8988T (cell line): Measurements from ENCODE around the gene PWWP2A.
"Not testable (repeated sequence)": the region's sequence is repeated elsewhere in the genome, so short reads cannot be mapped to it uniquely, and the experiment has no call there.

Experiments used
- DNase-seq: peaks from one replicate; pipeline ENCODE4 v3.0.0; 2011

The PWWP2A gene, protein sequence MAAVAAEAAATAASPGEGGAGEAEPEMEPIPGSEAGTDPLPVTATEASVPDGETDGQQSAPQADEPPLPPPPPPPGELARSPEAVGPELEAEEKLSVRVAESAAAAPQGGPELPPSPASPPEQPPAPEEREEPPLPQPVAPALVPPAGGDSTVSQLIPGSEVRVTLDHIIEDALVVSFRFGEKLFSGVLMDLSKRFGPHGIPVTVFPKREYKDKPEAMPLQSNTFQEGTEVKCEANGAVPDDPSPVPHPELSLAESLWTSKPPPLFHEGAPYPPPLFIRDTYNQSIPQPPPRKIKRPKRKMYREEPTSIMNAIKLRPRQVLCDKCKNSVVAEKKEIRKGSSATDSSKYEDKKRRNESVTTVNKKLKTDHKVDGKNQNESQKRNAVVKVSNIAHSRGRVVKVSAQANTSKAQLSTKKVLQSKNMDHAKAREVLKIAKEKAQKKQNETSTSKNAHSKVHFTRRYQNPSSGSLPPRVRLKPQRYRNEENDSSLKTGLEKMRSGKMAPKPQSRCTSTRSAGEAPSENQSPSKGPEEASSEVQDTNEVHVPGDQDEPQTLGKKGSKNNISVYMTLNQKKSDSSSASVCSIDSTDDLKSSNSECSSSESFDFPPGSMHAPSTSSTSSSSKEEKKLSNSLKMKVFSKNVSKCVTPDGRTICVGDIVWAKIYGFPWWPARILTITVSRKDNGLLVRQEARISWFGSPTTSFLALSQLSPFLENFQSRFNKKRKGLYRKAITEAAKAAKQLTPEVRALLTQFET

GRCh38 chr5:160119142-160119904 is at the start of gene PWWP2A:
TSS of gene PWWP2A (minus strand) at chr5:160119450. CDS start at chr5:160119388, 62 bp downstream.
- peak; percentile 78 for DNase-seq

GRCh38 chr5:160167624-160168165 is 48.4 kb upstream of the PWWP2A start:
- no peak for DNase-seq

DNA sequence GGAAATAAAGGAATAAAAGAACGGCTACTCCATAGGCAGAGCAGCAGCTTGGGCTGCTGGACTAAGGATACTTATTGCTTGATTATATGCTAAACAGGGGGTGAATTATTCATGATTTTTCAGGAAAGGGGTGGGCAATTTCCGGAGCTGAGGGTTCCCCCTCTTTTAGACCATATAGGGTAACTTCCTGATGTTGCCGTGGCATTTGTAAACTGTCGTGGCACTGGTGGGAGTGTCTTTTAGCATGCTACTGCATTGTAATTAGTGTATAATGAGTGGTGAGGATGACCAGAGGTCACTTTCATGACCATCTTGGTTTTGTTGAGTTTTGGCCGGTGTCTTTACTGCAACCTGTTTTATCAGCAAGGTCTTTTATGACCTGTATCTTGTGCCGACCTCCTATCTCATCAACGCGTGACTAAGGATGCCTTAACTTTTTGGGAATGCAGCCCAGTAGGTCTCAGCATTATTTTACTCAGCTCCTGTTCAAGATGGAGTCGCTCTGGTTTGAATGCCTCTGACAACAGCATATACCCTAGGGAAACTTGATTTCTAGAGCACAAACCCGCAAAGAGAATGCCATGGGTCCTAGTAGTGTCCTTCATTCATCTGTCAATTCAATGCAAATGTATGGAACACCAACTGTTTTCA is 47.8 kb upstream of the PWWP2A start:
- DNase-seq = no peak

GRCh38 chr5:160166069-160166972 is 47.1 kb upstream of the PWWP2A start:
- no peak for DNase-seq

- peak; percentile 66 for DNase-seq
These were observed 46.2 kb upstream of the PWWP2A start for GRCh38 chr5:160165137-160166068.

- DNase-seq = no peak
These were observed 43.7 kb upstream of the PWWP2A start for GRCh38 chr5:160162910-160163309.

GRCh38 chr5:160161626-160162025 is 42.4 kb upstream of the PWWP2A start:
- DNase-seq = no peak

DNA sequence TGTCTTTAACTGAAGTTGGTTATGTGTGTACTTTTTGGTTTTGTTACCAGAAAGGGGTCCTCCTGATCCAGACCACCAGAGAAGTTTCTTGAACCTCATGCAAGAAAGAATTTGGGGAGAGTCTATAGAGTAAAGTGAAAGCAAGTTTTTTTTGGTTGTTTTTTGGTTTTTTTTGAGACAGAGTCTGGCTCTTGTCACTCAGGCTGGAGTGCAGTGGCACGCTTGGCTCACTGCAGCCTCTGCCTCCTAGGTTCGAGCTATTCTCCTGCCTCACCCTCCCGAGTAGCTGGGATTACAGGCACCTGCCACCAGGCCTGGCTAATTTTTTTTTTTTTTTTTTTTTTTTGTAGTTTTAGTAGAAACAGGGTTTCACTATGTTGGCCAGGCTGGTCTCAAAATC is 41.6 kb upstream of the PWWP2A start:
- not testable (repeated sequence) for DNase-seq

- DNase-seq = no peak
These were observed 40.9 kb upstream of the PWWP2A start for GRCh38 chr5:160159991-160160792.

GRCh38 chr5:160158087-160158486 is 38.8 kb upstream of the PWWP2A start:
- DNase-seq = no peak

GRCh38 chr5:160155017-160155750 is 35.9 kb upstream of the PWWP2A start:
- DNase-seq = no peak

DNA sequence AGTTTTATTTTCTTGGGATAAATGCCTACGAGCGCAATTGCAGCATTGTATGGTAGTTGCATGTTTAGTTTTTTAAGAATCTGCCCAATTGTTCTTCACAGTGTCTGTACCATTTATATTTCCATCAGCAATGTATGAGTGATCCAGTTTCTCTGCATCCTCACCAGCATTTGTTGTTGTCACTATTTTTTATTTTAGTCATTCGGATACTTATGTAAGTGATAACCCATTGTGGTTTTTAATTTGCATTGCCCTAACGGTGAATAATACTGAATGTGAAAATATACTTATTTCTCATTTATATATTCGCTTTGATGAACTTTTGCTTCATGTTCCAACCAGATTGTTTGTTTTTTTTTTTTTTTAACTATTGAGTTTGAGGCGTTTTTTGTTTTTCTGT is 33.7 kb upstream of the PWWP2A start:
- no peak for DNase-seq

DNA sequence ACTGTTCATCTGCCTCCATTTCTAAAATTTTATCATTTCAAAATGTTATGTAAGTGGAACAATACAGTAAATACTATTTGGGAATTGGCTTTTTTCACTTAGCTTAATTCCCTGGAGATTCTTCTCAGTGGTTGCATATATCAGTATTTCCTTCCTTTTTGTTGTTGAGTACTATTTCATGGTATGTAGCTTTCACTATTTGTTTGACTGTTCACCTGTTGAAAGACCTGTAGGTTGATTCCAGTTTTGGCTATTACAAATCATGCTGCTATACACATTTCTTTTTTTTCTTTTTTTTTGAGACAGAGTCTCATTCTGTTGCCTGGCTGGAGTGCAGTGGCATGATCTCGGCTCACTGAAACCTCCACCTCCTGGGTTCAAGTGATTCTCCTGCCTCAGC is 33.0 kb upstream of the PWWP2A start:
- DNase-seq = no peak

DNA sequence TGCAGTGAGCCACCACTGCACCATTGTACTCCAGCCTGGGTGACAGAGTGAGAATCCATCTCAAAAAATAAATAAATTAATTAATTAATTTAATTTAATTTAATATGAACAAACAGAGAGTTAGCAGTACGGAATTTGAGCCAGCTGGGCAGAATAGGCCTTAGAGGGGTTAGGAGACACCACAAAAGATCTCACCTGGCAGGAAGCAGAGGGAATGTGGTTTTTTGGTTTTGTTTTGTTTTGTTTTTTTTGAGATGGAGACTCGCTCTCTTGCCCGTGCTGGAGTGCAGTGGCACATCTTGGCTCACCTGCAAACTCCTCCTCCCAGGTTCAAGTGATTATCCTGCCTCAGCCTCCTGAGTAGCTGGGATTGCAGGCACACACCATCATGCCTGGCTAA is 31.8 kb upstream of the PWWP2A start:
- no peak for DNase-seq

DNA sequence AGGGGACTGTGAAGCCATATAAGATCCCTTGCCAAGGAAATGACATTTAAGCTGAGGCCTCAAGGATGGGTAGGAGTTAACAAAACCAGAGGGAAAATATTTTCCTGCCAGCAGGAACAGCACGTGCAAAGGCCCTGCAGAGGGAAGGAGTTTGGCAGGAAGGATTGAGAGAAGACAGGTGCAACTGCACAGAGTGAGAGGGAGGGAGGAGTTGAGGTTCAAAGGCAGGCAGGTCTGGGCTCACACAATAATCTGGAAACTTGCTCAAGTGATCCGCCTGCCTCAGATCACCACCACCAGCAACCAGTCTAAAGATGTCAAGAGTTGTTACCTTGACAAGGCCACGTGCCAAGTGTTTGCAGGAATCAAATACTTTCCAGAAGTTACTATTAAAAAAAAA is 31.1 kb upstream of the PWWP2A start:
- DNase-seq = no peak

DNA sequence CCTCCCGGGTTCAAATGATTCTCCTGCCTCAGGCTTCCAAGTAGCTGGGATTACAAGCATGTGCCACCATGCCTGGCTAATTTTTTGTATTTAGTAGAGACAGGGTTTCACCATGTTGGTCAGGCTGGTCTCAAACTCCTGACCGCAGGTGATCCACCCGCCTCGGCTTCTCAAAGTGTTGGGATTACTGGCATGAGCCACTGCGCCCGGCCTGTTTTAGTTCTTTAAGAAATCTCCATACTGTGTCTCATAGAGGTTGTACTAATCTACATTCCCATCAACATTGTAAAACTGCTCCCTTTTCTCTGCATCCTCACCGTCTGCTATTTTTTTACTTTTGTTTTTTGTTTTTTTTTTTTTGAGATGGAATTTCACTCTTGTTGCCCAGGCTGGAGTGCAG is 25.2 kb upstream of the PWWP2A start:
- not testable (repeated sequence) for DNase-seq

DNA sequence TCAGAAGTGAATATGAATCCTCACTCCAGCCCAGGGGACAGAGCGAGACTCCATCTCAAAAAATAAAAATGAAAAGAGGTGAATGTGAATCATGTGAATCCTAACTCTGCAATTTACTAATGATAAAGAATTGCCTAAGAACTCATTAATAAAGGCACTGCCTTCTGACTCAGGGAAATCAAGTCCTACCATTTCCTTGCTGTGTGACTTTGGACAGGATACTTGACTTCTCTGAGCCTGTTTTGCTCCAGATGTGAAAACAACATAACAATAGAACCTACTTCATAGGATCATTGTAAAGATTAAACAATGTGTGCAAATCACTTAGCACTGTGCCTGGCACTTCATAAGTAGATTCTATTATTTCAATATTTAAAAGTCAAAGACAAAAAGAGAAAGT is 15.1 kb upstream of the PWWP2A start:
- DNase-seq = no peak

- no peak for DNase-seq
These were observed 14.7 kb upstream of the PWWP2A start for GRCh38 chr5:160133918-160134304.
